HCT116 (cell line): ENCODE measurements around the gene EMX1. TPM values are rescaled to one million over a fixed set of nuclear protein-coding genes. Genes with fewer than 3 reads are reported as not detected.
A peak's percentile ranks its signal among the peaks of the same experiment; 100 is the strongest.

Experiments used
- ATAC-seq: fragments of 200-7000 bp; cut with Tn5 transposase; 2 replicates; pipeline ENCODE4 v1.9.1; 2020; ENCODE audit warnings: mild to moderate bottlenecking, moderate library complexity
- BruUV-seq: library from RNA; stranded (reverse); fragments of 400-500 nt; replicated peaks from 2 replicates; lab custom pipeline; 2021; lab: Mats Ljungman, UMichigan
- CTCF ChIA-PET: fragments of 300-600 bp; sonication (Branson Sonifier 250); formaldehyde crosslinking; loops from one replicate; lab custom pipeline; 2021; ENCODE audit warnings: antibody characterized with exemption; lab: Charles Lee
- POLR2A ChIA-PET: fragments of 300-600, 350-600 bp; sonication (Branson Sonifier 250); formaldehyde crosslinking; loops from one replicate; lab custom pipeline; 2021; ENCODE audit warnings: antibody characterized with exemption; lab: Charles Lee
- RAD21 ChIA-PET, 2 experiments: fragments of 300-600 bp; sonication (Branson Sonifier 250); formaldehyde crosslinking; loops; one replicate each; lab custom pipeline; 2023; ENCODE audit warnings: low total read pairs in 2 of 2; ENCODE audit not compliant: uncharacterized antibody in 2 of 2, unreplicated experiment in 2 of 2, low non-redundant PET in 1 of 2; lab: Charles Lee
- DNase-seq: peaks from one replicate; pipeline ENCODE4 v3.0.0-alpha.2; 2010; ENCODE audit warnings: low read depth, low spot score
- H2AFZ ChIP-seq: fragments of 200-600 bp; shearing (Covaris generic), sonication (generic); 2 replicates; pipeline ENCODE4 v1.6.1; 2017; ENCODE audit warnings: low read depth, mixed run types, mixed read lengths, antibody characterized with exemption, low read length; ENCODE audit not compliant: poor library complexity, severe bottlenecking
- H3K27ac ChIP-seq: 2 replicates; pipeline ENCODE4 v1.5.1; 2012; ENCODE audit warnings: low read depth, low read length
- H3K27me3 ChIP-seq: fragments of 200-600 bp; sonication (generic); 2 replicates; pipeline ENCODE4 v1.6.1; 2016; ENCODE audit warnings: mixed run types, low read length, mixed read lengths; ENCODE audit not compliant: insufficient read depth
- H3K36me3 ChIP-seq, 2 experiments: fragments of 200-500 bp in 1 of 2; fragments of 200-600 bp in 1 of 2; sonication (Bioruptor generic) in 1 of 2; sonication (generic) in 1 of 2; 2 replicates each; pipeline versions ENCODE4 v1.5.1 to v1.6.1; 2014 to 2016; ENCODE audit warnings: low read length in 2 of 2, inconsistent platforms in 1 of 2, mixed read lengths in 1 of 2, mixed run types in 1 of 2; ENCODE audit not compliant: insufficient read depth in 2 of 2, control insufficient read depth in 1 of 2
- H3K4me1 ChIP-seq, 2 experiments: fragments of 200-600 bp in 1 of 2; sonication (generic) in 1 of 2; 2 replicates each; pipeline versions ENCODE4 v1.5.1 to v1.6.1; 2012 to 2017; ENCODE audit warnings: low read length in 2 of 2, inconsistent platforms in 1 of 2, mild to moderate bottlenecking in 1 of 2, mixed read lengths in 1 of 2, mixed run types in 1 of 2, moderate library complexity in 1 of 2; ENCODE audit not compliant: insufficient read depth in 2 of 2, control insufficient read depth in 1 of 2
- H3K4me2 ChIP-seq: fragments of 200-600 bp; sonication (generic); 2 replicates; pipeline ENCODE4 v1.6.1; 2017; ENCODE audit warnings: mixed run types, low read length, mixed read lengths
- H3K4me3 ChIP-seq, 2 experiments: fragments of 200-600 bp in 1 of 2; sonication (generic) in 1 of 2; replicated peaks in 1 of 2; 2 replicates each; pipeline ENCODE4 v1.5.1; 2011 to 2016; ENCODE audit warnings: low read length in 2 of 2, control low read depth in 1 of 2, low read depth in 1 of 2, mild to moderate bottlenecking in 1 of 2, mixed read lengths in 1 of 2, mixed run types in 1 of 2
- H3K79me2 ChIP-seq: fragments of 200-600 bp; sonication (generic); 2 replicates; pipeline ENCODE4 v1.6.1; 2017; ENCODE audit warnings: mild to moderate bottlenecking, mixed run types, low read length, moderate library complexity, mixed read lengths; ENCODE audit not compliant: insufficient read depth
- H3K9ac ChIP-seq: fragments of 200-600 bp; sonication (generic); 2 replicates; pipeline ENCODE4 v1.6.1; 2016; ENCODE audit warnings: low read length, mixed read lengths
- H3K9me2 ChIP-seq: fragments of 200-600 bp; sonication (generic), shearing (Covaris generic); 2 replicates; pipeline ENCODE4 v1.6.1; 2017; ENCODE audit warnings: mixed run types, mild to moderate bottlenecking, moderate library complexity; ENCODE audit not compliant: insufficient read depth
- H3K9me3 ChIP-seq, 2 experiments: fragments of 200-500 bp in 1 of 2; fragments of 200-600 bp in 1 of 2; sonication (Bioruptor generic) in 1 of 2; sonication (generic) in 1 of 2; 2 replicates each; pipeline ENCODE4 v1.6.1; 2014 to 2017; ENCODE audit warnings: low read length in 2 of 2, mixed read lengths in 2 of 2, inconsistent platforms in 1 of 2, low read depth in 1 of 2, mild to moderate bottlenecking in 1 of 2, mixed run types in 1 of 2, moderate library complexity in 1 of 2; ENCODE audit not compliant: control insufficient read depth in 1 of 2, insufficient read depth in 1 of 2
- H4K20me1 ChIP-seq: fragments of 200-600 bp; sonication (generic), shearing (Covaris generic); 2 replicates; pipeline ENCODE4 v1.6.1; 2017; ENCODE audit warnings: mixed run types, mild to moderate bottlenecking, moderate library complexity; ENCODE audit not compliant: insufficient read depth
- RAD21 ChIP-seq: IDR thresholded peaks from 2 replicates; pipeline ENCODE4 v1.6.1; 2012; ENCODE audit warnings: low read depth, mild to moderate bottlenecking
- SRF ChIP-seq: IDR thresholded peaks from 2 replicates; pipeline ENCODE4 v1.6.1; 2012; ENCODE audit warnings: low read depth
- TCF7L2 ChIP-seq: IDR thresholded peaks from 2 replicates; pipeline ENCODE4 v1.7.0; 2011; ENCODE audit warnings: borderline replicate concordance, inconsistent platforms; ENCODE audit not compliant: insufficient read depth, insufficient read length; ENCODE audit errors: extremely low read depth
- intact Hi-C: fragments of 100-400 bp; cut with micrococcal nuclease; formaldehyde crosslinking; loops from 2 replicates; pipeline ENCODE4 v1.10.0; 2022
- total RNA-seq: library from RNA; stranded (reverse); gene quantifications from one replicate; pipeline ENCODE4 v1.2.1, GENCODE V29; 2021; ENCODE audit not compliant: unreplicated experiment
- TF ChIP-seq, protein P1 (sequence below), 3 experiments: fragments of 200-600 bp in 1 of 3; sonication (generic) in 1 of 3; IDR thresholded peaks in 2 of 3; conservative IDR thresholded peaks in 1 of 3; 2 replicates each; pipeline ENCODE4 v1.5.1; 2012 to 2017; ENCODE audit warnings: low read depth in 2 of 3, low read length in 2 of 3, antibody characterized with exemption in 1 of 3, borderline replicate concordance in 1 of 3, control low read depth in 1 of 3, mild to moderate bottlenecking in 1 of 3, mixed read lengths in 1 of 3, mixed run types in 1 of 3, moderate library complexity in 1 of 3; ENCODE audit not compliant: insufficient read depth in 1 of 3
- TF ChIP-seq, protein P2 (sequence below): IDR thresholded peaks from 2 replicates; pipeline ENCODE4 v1.6.1; 2011; ENCODE audit warnings: mild to moderate bottlenecking, low read length, moderate library complexity; ENCODE audit not compliant: insufficient replicate concordance; ENCODE audit errors: extremely low read depth

Gene EMX1
- total RNA-seq, 1 experiment from 2014 or later, result 3.1 TPM

DNA sequence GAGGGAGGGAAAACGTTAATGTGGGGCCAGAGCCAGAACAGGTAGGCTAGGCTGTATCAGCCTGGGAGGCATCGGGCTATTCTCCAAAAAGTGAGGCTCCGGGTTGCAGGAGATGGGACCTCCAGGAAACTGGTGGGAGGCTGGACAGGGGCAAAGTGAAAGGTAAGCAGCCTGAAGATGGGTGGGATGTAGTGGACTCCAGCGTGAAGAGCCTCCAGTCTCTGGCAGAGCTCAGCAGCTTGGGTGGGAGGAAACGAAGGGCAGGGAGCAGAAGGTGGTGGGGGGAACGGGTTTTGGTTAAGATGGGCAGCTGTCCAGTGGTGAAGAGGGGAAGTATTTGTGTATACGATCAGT lies 3.1 kb upstream of the EMX1 start (continued):
- TF ChIP-seq, protein P1, sequence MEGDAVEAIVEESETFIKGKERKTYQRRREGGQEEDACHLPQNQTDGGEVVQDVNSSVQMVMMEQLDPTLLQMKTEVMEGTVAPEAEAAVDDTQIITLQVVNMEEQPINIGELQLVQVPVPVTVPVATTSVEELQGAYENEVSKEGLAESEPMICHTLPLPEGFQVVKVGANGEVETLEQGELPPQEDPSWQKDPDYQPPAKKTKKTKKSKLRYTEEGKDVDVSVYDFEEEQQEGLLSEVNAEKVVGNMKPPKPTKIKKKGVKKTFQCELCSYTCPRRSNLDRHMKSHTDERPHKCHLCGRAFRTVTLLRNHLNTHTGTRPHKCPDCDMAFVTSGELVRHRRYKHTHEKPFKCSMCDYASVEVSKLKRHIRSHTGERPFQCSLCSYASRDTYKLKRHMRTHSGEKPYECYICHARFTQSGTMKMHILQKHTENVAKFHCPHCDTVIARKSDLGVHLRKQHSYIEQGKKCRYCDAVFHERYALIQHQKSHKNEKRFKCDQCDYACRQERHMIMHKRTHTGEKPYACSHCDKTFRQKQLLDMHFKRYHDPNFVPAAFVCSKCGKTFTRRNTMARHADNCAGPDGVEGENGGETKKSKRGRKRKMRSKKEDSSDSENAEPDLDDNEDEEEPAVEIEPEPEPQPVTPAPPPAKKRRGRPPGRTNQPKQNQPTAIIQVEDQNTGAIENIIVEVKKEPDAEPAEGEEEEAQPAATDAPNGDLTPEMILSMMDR (IDR thresholded peaks at IDR 0.05 in 2 of 3, conservative IDR thresholded peaks at IDR 0.05 in 1 of 3; ENCODE audit: borderline replicate concordance in 1 of 3, insufficient read depth in 1 of 3, low read depth in 2 of 3, low read length in 2 of 3), result no peak
- TF ChIP-seq TCF7L2 (no peak), RAD21 (no peak)
- TF ChIP-seq, all 23 proteins: peak for 0

DNA sequence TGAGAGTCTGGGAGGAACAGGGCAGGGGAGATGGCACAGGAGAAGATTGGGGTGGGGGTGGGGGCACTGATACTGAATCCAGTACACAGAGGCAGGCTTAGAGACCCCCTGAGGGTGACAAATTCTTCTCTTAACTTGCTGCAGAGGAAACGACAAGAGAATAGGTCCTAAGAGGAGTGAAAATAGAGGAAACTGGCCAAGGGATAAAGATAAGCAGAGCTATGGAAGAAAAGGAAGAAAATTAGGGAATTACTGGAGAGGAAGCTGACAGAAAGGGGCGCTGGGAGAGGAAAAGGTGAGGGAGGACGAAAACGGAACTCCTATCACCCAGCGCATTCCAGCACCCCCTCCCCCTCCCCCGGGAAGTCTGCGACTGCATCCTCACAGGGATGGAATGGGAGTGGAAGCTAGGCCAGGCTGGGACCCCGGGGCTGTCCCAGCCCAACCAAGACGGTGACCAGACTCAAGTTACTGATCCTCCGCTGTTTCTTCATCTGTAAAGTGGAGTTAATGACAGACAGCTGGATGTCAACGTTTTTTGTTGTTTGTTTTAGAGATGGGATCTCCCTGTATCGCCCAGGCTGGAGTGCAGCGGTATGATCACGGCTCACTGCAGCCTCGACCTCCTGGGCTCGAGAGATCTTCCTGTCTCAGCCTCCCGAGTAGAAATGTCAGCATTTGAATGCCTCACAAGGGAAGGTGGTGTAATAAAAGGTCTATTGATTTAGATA lies 2.6 kb upstream of the EMX1 start:
- Histone ChIP-seq H3K9ac (no peak overlapping the region), H4K20me1 (no peaks in the 10 kb centered on the region), H3K9me3 (no peaks in the 10 kb centered on the region), H3K4me3 (no peak overlapping the region), H3K4me1 (peaks cover 12 to 28% of the 10 kb centered on the region in 2 experiments), H3K4me2 (peak overlapping the region; percentile 77), H3K79me2 (no peaks in the 10 kb centered on the region), H3K27ac (no peak overlapping the region)
- intact Hi-C loops, result no loop called here
- no peak for ATAC-seq
- DNase-seq, result no peak
- no TSS peak for BruUV-seq
- RAD21 ChIA-PET, result no interaction called here
- TF ChIP-seq SRF, result no peak
- TF ChIP-seq, protein P2, sequence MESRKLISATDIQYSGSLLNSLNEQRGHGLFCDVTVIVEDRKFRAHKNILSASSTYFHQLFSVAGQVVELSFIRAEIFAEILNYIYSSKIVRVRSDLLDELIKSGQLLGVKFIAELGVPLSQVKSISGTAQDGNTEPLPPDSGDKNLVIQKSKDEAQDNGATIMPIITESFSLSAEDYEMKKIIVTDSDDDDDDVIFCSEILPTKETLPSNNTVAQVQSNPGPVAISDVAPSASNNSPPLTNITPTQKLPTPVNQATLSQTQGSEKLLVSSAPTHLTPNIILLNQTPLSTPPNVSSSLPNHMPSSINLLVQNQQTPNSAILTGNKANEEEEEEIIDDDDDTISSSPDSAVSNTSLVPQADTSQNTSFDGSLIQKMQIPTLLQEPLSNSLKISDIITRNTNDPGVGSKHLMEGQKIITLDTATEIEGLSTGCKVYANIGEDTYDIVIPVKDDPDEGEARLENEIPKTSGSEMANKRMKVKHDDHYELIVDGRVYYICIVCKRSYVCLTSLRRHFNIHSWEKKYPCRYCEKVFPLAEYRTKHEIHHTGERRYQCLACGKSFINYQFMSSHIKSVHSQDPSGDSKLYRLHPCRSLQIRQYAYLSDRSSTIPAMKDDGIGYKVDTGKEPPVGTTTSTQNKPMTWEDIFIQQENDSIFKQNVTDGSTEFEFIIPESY, result no peak
- TF ChIP-seq, all 23 proteins: peak for 0
- POLR2A ChIA-PET, result no interaction called here
- CTCF ChIA-PET, result no interaction called here
- peaks cover 17% of the 10 kb centered on the region; the same call in 1 of the 2 replicates for H3K27me3 ChIP-seq
- H3K9me2 ChIP-seq, result no peaks in the 10 kb centered on the region
- H3K36me3 ChIP-seq, result no peaks in the 10 kb centered on the region
- no peak overlapping the region for H2AFZ ChIP-seq
